NCI-H2107 (cell line): ENCODE measurements around the gene TIAM2.

Experiments used
- DNase-seq: peaks from one replicate; lab custom pipeline; 2025; lab: John Stamatoyannopoulos, UW

Gene TIAM2

DNA sequence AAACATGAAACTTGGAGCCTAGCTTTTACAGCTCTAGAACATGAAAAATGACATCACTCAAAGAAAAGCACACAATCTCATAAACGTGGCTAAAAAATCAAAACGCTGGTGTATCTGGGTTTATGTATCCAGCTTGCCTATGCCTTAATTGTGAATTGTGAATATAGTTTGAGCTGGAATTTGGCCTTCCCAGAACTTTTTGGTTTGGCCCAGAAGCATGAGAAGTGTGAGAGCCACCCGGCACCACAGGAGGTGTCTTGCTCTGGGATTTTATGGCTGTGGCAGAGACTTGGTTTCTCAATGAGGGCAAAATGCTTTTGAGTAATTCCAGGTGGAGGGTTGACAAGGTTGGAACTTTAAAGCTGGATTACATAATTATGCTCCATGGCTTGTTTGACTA, 69.2 kb downstream of the TIAM2 start:
- no peak for DNase-seq

DNA sequence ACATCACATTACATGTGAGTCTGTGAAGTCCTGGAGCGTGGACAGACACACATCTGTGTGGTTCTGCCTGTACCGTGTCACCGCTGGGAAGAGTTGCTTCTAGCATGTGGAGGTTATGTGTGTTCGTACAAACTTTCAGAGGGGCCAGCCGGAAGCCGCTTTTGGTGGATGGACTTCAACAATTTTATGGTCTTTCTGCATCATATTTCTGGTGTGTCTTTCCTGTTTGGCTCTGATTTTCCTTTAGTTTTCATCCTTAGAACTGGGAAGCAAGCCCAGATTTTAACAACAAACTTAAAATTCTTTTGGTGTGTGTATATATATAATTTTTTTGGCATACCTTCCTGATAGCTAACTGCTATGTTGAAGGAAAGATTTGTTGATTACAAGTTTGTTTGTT, 71.2 kb downstream of the TIAM2 start:
- DNase-seq = no peak

GRCh38 chr6:155066921-155067680, 72.0 kb downstream of the TIAM2 start:
- no peak for DNase-seq

DNA sequence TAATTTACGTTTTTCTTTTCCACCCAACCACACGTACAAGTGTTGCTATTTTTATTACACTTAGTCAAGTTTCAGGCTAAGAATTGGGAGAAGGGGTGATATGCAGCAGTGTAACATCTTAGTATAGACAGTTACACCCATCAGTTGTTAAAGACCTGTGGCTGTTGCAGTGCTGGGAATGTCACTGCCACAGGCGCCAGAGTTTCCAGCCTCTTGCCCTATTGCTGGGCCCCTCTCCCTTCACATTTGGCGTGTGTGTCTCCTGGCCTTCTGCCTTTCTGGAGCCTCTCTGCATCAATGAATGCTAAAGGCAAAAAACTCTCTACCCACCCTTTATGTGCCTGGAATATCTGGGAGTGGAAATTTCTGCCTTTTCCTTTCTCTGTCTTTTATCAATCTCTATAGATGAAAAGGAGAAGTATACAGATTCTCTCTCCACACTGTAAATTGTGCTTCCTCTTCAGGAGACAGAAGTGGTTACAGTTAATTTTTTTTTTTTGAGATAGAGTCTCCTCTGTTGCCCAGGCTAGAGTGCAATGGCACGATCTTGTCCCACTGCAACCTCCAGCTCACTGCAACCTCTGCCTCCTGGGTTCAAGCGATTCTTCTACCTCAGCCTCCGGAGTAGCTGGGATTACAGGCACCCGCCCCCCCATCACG, 73.0 kb downstream of the TIAM2 start:
- no peak for DNase-seq

DNA sequence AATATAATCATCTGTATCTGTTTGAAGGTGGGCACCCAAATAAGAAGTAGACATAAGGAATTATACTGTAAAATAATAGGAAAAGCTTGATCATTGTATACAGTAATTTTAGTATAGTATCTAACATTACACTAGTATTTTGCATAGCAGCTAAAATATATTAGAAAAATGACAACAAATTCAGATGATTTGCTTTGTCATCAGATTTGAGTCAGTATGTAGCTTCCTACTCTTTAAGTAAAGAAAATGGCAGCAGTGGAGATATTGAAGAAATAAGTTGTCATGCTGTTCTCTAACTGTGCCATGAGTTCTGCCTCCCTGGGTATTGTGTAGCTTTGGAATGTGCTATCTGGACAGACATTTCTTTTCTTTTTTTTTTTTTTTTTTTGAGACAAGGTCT, 74.4 kb downstream of the TIAM2 start:
- DNase-seq = no peak

- no peak for DNase-seq
Measured at GRCh38 chr6:155075930-155076695, 81.0 kb downstream of the TIAM2 start.

DNA sequence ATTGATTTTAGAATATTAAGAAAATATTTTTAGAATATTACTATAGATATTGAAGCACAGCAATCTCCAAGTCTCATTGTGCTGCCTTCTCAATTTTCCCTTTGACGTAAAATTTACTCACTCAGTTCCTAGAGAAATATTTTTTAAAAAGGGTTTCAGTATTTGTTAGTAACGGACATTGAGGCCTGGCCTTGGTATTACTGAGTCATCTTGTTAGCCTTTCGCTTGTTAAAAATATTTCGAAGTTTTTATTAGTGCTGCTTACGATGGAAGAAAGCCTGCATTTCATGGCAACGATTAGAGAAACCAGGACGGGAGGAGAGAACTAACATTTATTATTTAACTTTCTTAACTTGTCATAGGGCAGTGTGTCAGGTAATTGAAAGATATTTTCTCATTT, 82.2 kb downstream of the TIAM2 start:
- DNase-seq = no peak

- no peak for DNase-seq
Measured at GRCh38 chr6:155077784-155078183, 82.7 kb downstream of the TIAM2 start.

GRCh38 chr6:155078331-155078745, 83.2 kb downstream of the TIAM2 start:
- no peak for DNase-seq

DNA sequence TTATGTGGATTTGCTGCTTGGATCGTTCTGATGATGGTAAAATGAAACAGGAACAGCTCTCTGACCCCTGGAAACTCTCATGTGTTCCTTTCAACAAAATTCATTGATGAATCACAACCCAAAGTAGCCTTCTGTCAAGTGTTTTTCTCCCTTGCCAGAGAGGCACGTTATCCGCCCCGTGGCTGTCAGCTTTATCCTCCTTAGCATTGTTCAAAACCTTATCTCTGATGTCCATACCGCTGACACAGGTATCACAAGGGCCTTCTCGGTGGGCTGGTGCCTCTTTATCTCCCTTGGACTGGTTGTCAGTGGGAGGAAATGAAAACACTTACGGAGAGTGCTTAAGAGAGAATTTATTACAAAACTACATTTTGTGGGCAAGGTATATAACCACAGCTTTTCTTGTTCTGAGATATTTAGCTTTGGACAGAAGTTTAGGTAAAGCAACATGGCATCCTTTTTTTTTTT, 84.9 kb downstream of the TIAM2 start:
- no peak for DNase-seq

GRCh38 chr6:155080881-155081845, 86.0 kb downstream of the TIAM2 start:
- no peak for DNase-seq

DNA sequence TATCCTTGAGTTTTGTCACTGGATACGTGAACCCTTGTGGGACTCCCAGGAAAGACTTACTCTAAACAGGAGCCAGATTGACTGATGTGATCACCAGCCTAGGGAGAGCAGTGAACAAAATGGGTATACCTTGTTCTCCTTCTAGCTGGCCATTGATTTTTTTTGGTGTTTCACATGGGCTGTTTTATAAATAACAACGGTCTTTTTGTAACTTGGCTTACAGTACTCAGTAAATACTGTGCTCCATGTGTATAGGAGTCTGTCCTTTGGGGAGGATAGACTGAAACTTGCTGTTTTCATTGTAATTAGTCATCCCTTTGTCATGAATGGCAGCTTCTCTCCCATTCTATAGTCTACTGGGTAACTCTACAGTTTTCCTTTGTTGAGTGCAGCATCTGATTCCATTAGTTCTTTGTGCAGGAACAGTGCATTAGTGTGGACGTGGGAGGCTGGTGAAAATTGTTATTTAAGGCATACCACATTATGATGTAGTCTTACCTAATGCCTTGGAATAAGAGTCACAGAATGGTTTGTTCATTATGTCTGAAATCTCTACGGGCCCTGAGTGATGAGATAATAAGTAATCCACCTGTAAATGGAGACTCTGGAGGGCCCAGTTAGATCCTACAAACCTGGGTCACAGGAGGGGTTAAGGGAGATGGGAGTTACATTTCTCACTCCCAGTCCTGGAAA, 89.5 kb downstream of the TIAM2 start:
- no peak for DNase-seq

GRCh38 chr6:155085582-155086257, 90.6 kb downstream of the TIAM2 start:
- no peak for DNase-seq

DNA sequence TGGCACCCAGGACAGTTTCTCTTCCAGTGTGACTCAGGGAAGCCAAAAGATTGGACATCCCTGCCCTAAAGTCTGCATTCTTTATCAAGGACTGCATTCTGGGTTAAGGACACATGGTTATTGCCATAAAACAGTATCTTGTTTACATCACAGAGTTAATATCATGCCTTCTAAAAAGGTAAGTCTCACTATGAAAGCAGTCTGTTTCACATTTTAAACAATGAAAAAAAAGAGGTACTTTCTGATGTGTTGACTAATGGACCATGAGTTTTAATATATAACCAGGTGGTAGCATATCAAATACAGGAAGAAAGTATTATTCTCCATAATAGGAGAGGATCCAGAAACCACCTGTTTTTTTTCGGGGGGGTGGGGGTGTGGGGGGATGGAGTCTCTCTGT, 93.7 kb downstream of the TIAM2 start:
- DNase-seq = no peak

GRCh38 chr6:155089746-155090145, 94.6 kb downstream of the TIAM2 start:
- DNase-seq = no peak

DNA sequence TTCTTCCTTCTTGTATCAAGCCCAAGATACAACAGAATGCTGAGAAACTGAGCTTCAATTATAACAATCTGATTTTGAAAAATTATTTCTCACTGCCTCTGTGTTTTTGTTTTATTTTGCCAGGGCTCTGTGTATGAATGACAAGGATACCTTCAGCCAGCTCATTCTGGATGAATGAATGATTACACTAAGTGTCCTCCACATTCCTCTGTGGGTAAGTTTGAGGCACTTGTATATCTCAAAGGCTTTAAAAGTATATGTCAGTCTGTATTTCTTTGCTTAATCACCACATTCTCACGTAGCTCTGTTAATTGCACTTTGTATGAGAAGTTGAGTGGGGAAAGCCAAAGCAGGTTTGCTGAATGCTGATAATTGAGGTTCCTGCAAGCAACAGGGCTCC, 95.1 kb downstream of the TIAM2 start:
- no peak for DNase-seq

- DNase-seq = no peak
Measured at GRCh38 chr6:155091756-155092155, 96.6 kb downstream of the TIAM2 start.

DNA sequence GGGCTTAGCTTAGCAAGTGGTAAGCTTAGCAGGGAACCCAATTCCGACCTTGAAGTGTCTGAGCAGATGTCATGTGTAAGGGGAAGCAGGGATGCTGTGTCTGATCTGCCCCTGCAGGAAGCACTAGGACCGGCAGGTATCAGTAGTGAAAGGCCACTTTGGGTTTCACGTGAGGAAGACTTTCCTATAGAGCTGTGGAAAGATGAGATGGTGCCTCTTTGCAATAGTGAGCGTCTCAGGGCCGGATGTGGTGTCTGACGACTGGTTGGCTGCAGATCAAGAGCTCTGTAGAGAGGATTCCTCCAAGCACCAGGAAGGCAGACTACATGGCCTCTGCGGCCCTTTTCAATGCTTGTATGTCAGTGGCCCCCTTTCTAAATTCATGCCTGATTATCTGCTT, 98.3 kb downstream of the TIAM2 start:
- no peak for DNase-seq

DNA sequence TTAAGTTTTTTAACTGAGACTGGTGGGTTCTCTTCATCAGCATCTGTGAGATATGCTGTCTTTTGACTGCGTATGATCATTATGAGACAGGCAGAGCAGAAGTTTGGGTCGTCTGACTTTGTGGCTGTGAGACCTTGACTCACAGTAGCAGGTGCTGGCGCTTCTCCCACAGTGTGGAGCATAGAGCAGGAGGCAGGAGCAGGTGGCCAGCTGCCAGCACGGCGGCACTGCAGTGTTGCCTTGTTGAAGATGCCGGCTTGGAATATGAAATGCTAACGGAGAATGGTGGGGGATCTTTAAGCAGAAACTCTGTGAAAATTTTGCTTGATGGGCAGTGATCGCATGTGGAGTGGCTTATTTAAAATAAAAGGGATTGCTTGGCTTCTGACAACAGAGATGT, 105.0 kb downstream of the TIAM2 start:
- peak; percentile 45 for DNase-seq

DNA sequence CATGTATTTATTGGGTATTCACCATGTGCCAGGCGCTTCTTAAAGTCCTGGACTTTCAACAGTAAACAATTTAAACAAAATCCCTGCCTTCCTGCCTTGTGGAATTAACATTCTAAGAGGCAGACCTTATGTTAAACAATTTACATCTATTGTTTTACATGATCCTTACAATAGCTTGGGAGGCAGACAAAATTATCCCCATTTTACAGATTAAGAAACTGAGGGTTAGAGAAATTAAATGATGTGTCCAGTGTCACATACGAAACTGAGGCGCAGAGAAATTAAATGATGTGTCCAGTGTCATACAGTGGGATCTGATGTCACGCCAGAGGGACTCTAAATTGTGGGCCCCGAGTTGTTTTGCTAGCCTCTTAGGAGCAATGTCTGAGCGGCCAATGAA, 105.5 kb downstream of the TIAM2 start:
- DNase-seq = no peak
